Adrenal gland (tissue), 12 donors: ENCODE measurements around the gene IGFL4. TPM values are rescaled to one million over a fixed set of nuclear protein-coding genes. Genes with fewer than 3 reads are reported as not detected.

Experiments
- DNase-seq, 7 donors: peaks; one replicate each; pipeline ENCODE4 v3.0.0-alpha.2; 2019 to 2020
- H3K27ac ChIP-seq, 5 donors: fragments of 200-600 bp; sonication (generic) in 4 of 5; 1 replicate in 3 of 5; 2 replicates in 2 of 5; pipeline versions ENCODE4 v1.5.1 to v1.8.0; 2016 to 2020; ENCODE audit warnings: mild to moderate bottlenecking in 1 of 5
- H3K27me3 ChIP-seq: fragments of 200-600 bp; 2 replicates; pipeline ENCODE4 v1.8.0; 2021
- H3K36me3 ChIP-seq, 2 donors: fragments of 200-600 bp; replicated peaks in 1 of 2; 1 replicate in 1 of 2; 2 replicates in 1 of 2; pipeline versions ENCODE4 v1.5.1 to v1.8.0; 2018 to 2022
- H3K4me1 ChIP-seq, 2 donors: fragments of 200-600 bp; replicated peaks in 1 of 2; 1 replicate in 1 of 2; 2 replicates in 1 of 2; pipeline versions ENCODE4 v1.5.1 to v1.8.0; 2018 to 2021
- H3K4me3 ChIP-seq, 4 donors: fragments of 200-600 bp; sonication (generic) in 3 of 4; one replicate each; pipeline ENCODE4 v1.5.1; 2016 to 2018
- H3K9me3 ChIP-seq, 3 donors: fragments of 200-600 bp; sonication (generic) in 1 of 3; replicated peaks in 1 of 3; 1 replicate in 2 of 3; 2 replicates in 1 of 3; pipeline versions ENCODE4 v1.5.1 to v1.8.0; 2016 to 2021
- CTCF ChIP-seq, 6 experiments: fragments of 450-650 bp in 4 of 6; fragments of 200-600 bp in 2 of 6; sonication (generic) in 1 of 6; IDR thresholded peaks; 1 replicate in 5 of 6; 2 replicates in 1 of 6; pipeline versions ENCODE4 v1.5.1 to v1.8.0; 2016 to 2021; ENCODE audit warnings: antibody characterized with exemption in 6 of 6, mild to moderate bottlenecking in 2 of 6, moderate library complexity in 1 of 6
- POLR2A ChIP-seq, 2 donors: fragments of 450-650 bp; IDR thresholded peaks; one replicate each; pipeline ENCODE4 v1.6.1; 2017; ENCODE audit warnings: antibody characterized with exemption in 2 of 2, mild to moderate bottlenecking in 2 of 2, moderate library complexity in 1 of 2
- WGBS, 4 donors: extraction: QIAGEN DNeasy Blood & Tissue Kit in 2 of 4; methylation state at CpG; one replicate each; pipeline versions ENCODE4 v1.1.5 to v1.1.7; 2013 to 2017; 5-methylcytosine and 5-hydroxymethylcytosine counted together
- intact Hi-C, 2 donors: fragments of 100-400 bp; cut with DNase I; formaldehyde crosslinking; loops; one replicate each; pipeline versions ENCODE4 v1.14.1 to v1.15.0; 2022 to 2023
- polyA plus RNA-seq, 3 donors: library from polyadenylated mRNA; stranded (reverse); fragments of 200-250 nt in 2 of 3; fragments of 350-450 nt in 1 of 3; fragmentation: Illumina TruSeq in 1 of 3; extraction: RNeasy Lipid Tissue Mini Kit (QIAGEN cat#74804) in 1 of 3; gene quantifications; one replicate each; pipeline ENCODE4 v1.2.3, GENCODE V29; 2013 to 2014
- total RNA-seq, 9 donors: library from RNA; depleted of rRNA in 4 of 9; stranded (reverse); fragments of >200 nt in 4 of 9; fragments of 120-200 nt in 1 of 9; fragmentation: NEBNext Ultra II Directional in 1 of 9; extraction: Animal tissue kit (Norgen Biotek cat#: 25700) in 1 of 9; gene quantifications; one replicate each; pipeline versions ENCODE4 v1.1.0 to v1.2.4, GENCODE V29; 2013 to 2023
- donor health status: healthy with polysubstance abuse.
- donor health status: Bipolar disorder and iron deficiency.
- donor health status: DM: yes; HTN: yes; CAD: no.
- donor health status: DM: no; HTN: no; CAD: no.
- donor health status: DM: no; HTN: no; CAD: no.
- donor health status: DM: yes; HTN: yes; CAD: no.

The IGFL4 gene
- total and polyA plus RNA-seq, 12 donors: 0.11 to 1.7 (median 0.29) TPM; not detected in 6

GRCh38 chr19:46063201-46063600, 22.4 kb upstream of the IGFL4 start:
- Histone ChIP-seq H3K27ac (no peak overlapping the region), H3K4me3 (no peak overlapping the region), H3K9me3 (no peaks in the 10 kb centered on the region), H3K27me3 (peaks cover 4% of the 10 kb centered on the region), H3K4me1 (no peaks in the 10 kb centered on the region), H3K36me3 (no peaks in the 10 kb centered on the region)
- TF ChIP-seq CTCF (IDR thresholded peaks at IDR 0.05) (no peak), POLR2A (IDR thresholded peaks at IDR 0.05) (no peak)
- 70 to 78% (median 76%) methylated on average over 3 of the region's 3 CpGs for WGBS, 4 donors
- intact Hi-C loops: no loop called here
- no peak for DNase-seq

- WGBS, 4 donors: 78 to 82% (median 81%) methylated on average over 2 of the region's 2 CpGs
- no peaks in the 10 kb centered on the region for H3K4me1 ChIP-seq
- TF ChIP-seq CTCF (IDR thresholded peaks at IDR 0.05) (no peak), POLR2A (IDR thresholded peaks at IDR 0.05) (no peak)
- no peaks in the 10 kb centered on the region for H3K36me3 ChIP-seq
- no peak for DNase-seq
- no peak overlapping the region for H3K4me3 ChIP-seq
- no peaks in the 10 kb centered on the region for H3K27me3 ChIP-seq
- no peaks in the 10 kb centered on the region for H3K9me3 ChIP-seq
- no peak overlapping the region for H3K27ac ChIP-seq
- intact Hi-C loops: no loop called here
Observed at GRCh38 chr19:46060012-46060411, 19.2 kb upstream of the IGFL4 start.

GRCh38 chr19:46058778-46059177, 18.0 kb upstream of the IGFL4 start:
- H3K4me1 ChIP-seq: no peaks in the 10 kb centered on the region
- 89 to 95% (median 92%) methylated on average over 3 of the region's 3 CpGs for WGBS, 4 donors
- intact Hi-C loops: no loop called here
- no peak overlapping the region for H3K4me3 ChIP-seq
- no peaks in the 10 kb centered on the region for H3K36me3 ChIP-seq
- no peaks in the 10 kb centered on the region for H3K27me3 ChIP-seq
- DNase-seq: no peak
- TF ChIP-seq CTCF (IDR thresholded peaks at IDR 0.05): no peak
- no peak for TF ChIP-seq POLR2A (IDR thresholded peaks at IDR 0.05)
- no peak overlapping the region for H3K27ac ChIP-seq
- H3K9me3 ChIP-seq: no peaks in the 10 kb centered on the region

GRCh38 chr19:46056536-46056935, 15.7 kb upstream of the IGFL4 start:
- intact Hi-C loops: no loop called here
- 51 to 61% (median 56%) methylated on average over 4 of the region's 4 CpGs for WGBS, 4 donors
- DNase-seq: no peak
- Histone ChIP-seq H3K27ac (no peak overlapping the region), H3K27me3 (no peaks in the 10 kb centered on the region), H3K9me3 (no peaks in the 10 kb centered on the region), H3K4me3 (no peak overlapping the region), H3K4me1 (no peaks in the 10 kb centered on the region), H3K36me3 (no peaks in the 10 kb centered on the region)
- TF ChIP-seq CTCF (IDR thresholded peaks at IDR 0.05) (no peak), POLR2A (IDR thresholded peaks at IDR 0.05) (no peak)
